H1 (cell line): ENCODE results near the gene LOC128125822.

ENCODE experiments used
- CTCF ChIA-PET: fragments of 300-600 bp; sonication (Branson Sonifier 250); formaldehyde crosslinking; loops from one replicate; lab custom pipeline; 2021; ENCODE audit not compliant: partially characterized antibody; lab: Charles Lee
- POLR2A ChIA-PET: fragments of 300-600 bp; sonication (Branson Sonifier 250); formaldehyde crosslinking; loops from one replicate; lab custom pipeline; 2021; ENCODE audit warnings: inconsistent platforms; ENCODE audit not compliant: partially characterized antibody; lab: Charles Lee
- DNase-seq, 2 experiments: peaks; one replicate each; pipeline versions ENCODE4 v3.0.0 to v3.0.0-alpha.2; 2010 to 2022; ENCODE audit warnings: low spot score in 2 of 2, low read depth in 1 of 2, mixed read lengths in 1 of 2
- FAIRE-seq: peaks from 2 replicates; lab custom pipeline; 2011; peaks lifted over from hg19 to GRCh38; lab: Jason Lieb, UNC
- H2AFZ ChIP-seq: 2 replicates; pipeline ENCODE4 v1.8.1; 2012; ENCODE audit warnings: low read length, inconsistent platforms
- H2AK5ac ChIP-seq: 2 replicates; pipeline ENCODE4 v1.6.1; 2013; ENCODE audit warnings: low read depth, low read length
- H2BK120ac ChIP-seq: replicated peaks from 2 replicates; pipeline ENCODE3; 2013; ENCODE audit warnings: low read depth, low read length, inconsistent platforms
- H2BK12ac ChIP-seq: 2 replicates; pipeline ENCODE4 v1.6.1; 2013; ENCODE audit warnings: low read depth, low read length
- H2BK15ac ChIP-seq: 2 replicates; pipeline ENCODE4 v1.6.1; 2013; ENCODE audit warnings: low read length
- H2BK20ac ChIP-seq: 2 replicates; pipeline ENCODE4 v1.6.1; 2013; ENCODE audit warnings: low read length
- H2BK5ac ChIP-seq: 2 replicates; pipeline ENCODE4 v1.6.1; 2013; ENCODE audit warnings: low read depth, low read length
- H3K14ac ChIP-seq: 2 replicates; pipeline ENCODE4 v1.6.1; 2013; ENCODE audit warnings: inconsistent platforms; ENCODE audit not compliant: insufficient read length
- H3K18ac ChIP-seq: 2 replicates; pipeline ENCODE4 v1.6.1; 2013; ENCODE audit warnings: low read length; ENCODE audit errors: extremely low read depth
- H3K23ac ChIP-seq: 2 replicates; pipeline ENCODE4 v1.6.1; 2013; ENCODE audit warnings: inconsistent platforms; ENCODE audit not compliant: insufficient read length
- H3K23me2 ChIP-seq: 2 replicates; pipeline ENCODE4 v1.6.1; 2013; ENCODE audit warnings: low read depth, low read length
- H3K27ac ChIP-seq: 2 replicates; pipeline ENCODE4 v1.6.1; 2011; ENCODE audit warnings: low read depth, low read length, inconsistent platforms
- H3K27me3 ChIP-seq, 4 experiments: replicated peaks in 1 of 4; 1 replicate in 1 of 4; 2 replicates in 3 of 4; pipeline versions ENCODE4 v1.6.1 to v1.8.1; 2011 to 2013; ENCODE audit warnings: low read length in 3 of 4, mild to moderate bottlenecking in 3 of 4, inconsistent platforms in 2 of 4, mixed read lengths in 2 of 4, moderate library complexity in 1 of 4; ENCODE audit not compliant: control insufficient read depth in 3 of 4, insufficient read depth in 3 of 4; ENCODE audit errors: extremely low read depth in 1 of 4
- H3K36me3 ChIP-seq, 4 experiments: 2 replicates each; pipeline versions ENCODE4 v1.6.1 to v1.8.1; 2011 to 2013; ENCODE audit warnings: mild to moderate bottlenecking in 4 of 4, low read length in 3 of 4, moderate library complexity in 2 of 4, control low read depth in 1 of 4, inconsistent platforms in 1 of 4; ENCODE audit not compliant: insufficient read depth in 4 of 4, control insufficient read depth in 2 of 4
- H3K4ac ChIP-seq: replicated peaks from 2 replicates; pipeline ENCODE3; 2013; ENCODE audit warnings: low read length, low read depth, mixed read lengths, inconsistent platforms; ENCODE audit not compliant: insufficient read length
- H3K4me1 ChIP-seq, 4 experiments: replicated peaks in 1 of 4; 1 replicate in 1 of 4; 2 replicates in 3 of 4; pipeline versions ENCODE4 v1.6.1 to v1.8.1; 2011 to 2013; ENCODE audit warnings: low read length in 3 of 4, inconsistent platforms in 2 of 4, mixed read lengths in 1 of 4; ENCODE audit not compliant: insufficient read depth in 4 of 4, control insufficient read depth in 3 of 4
- H3K4me2 ChIP-seq, 2 experiments: 2 replicates each; pipeline versions ENCODE4 v1.6.1 to v1.8.1; 2011 to 2013; ENCODE audit warnings: low read depth in 2 of 2, low read length in 2 of 2, control low read depth in 1 of 2, inconsistent platforms in 1 of 2, mild to moderate bottlenecking in 1 of 2; ENCODE audit not compliant: insufficient read depth in 1 of 2
- H3K4me3 ChIP-seq, 4 experiments: fragments of 200-600, 300-600 bp in 1 of 4; sonication (generic), shearing (Covaris generic), sonication (Bioruptor Twin) in 1 of 4; 2 replicates each; pipeline versions ENCODE4 v1.5.1 to v1.8.1; 2011 to 2016; ENCODE audit warnings: low read length in 4 of 4, low read depth in 3 of 4, control low read depth in 2 of 4, inconsistent platforms in 2 of 4, mild to moderate bottlenecking in 2 of 4, mixed read lengths in 1 of 4, moderate library complexity in 1 of 4; ENCODE audit not compliant: insufficient read depth in 2 of 4; ENCODE audit errors: extremely low read depth in 1 of 4
- H3K56ac ChIP-seq: replicated peaks from 2 replicates; pipeline ENCODE3; 2013; ENCODE audit warnings: low read depth, mild to moderate bottlenecking, mixed read lengths, low read length, inconsistent platforms; ENCODE audit not compliant: insufficient read length
- H3K79me1 ChIP-seq: 2 replicates; pipeline ENCODE4 v1.6.1; 2013; ENCODE audit warnings: low read depth, low read length, control low read depth
- H3K79me2 ChIP-seq, 2 experiments: 2 replicates each; pipeline versions ENCODE4 v1.6.1 to v1.8.1; 2012 to 2013; ENCODE audit warnings: low read length in 2 of 2, mild to moderate bottlenecking in 2 of 2, inconsistent platforms in 1 of 2; ENCODE audit not compliant: insufficient read depth in 2 of 2, control insufficient read depth in 1 of 2
- H3K9ac ChIP-seq, 4 experiments: replicated peaks in 1 of 4; 1 replicate in 1 of 4; 2 replicates in 3 of 4; pipeline versions ENCODE4 v1.6.1 to v1.8.1; 2011 to 2013; ENCODE audit warnings: low read depth in 3 of 4, low read length in 3 of 4, control low read depth in 2 of 4, mild to moderate bottlenecking in 2 of 4, moderate library complexity in 2 of 4, inconsistent platforms in 1 of 4; ENCODE audit errors: extremely low read depth in 1 of 4
- H3K9me3 ChIP-seq, 2 experiments: 2 replicates each; pipeline versions ENCODE4 v1.6.1 to v1.8.1; 2012 to 2013; ENCODE audit warnings: mild to moderate bottlenecking in 2 of 2, moderate library complexity in 2 of 2, control low read depth in 1 of 2, inconsistent platforms in 1 of 2, low read depth in 1 of 2, low read length in 1 of 2, mixed read lengths in 1 of 2; ENCODE audit not compliant: insufficient read depth in 2 of 2
- H4K20me1 ChIP-seq, 2 experiments: replicated peaks in 1 of 2; 2 replicates each; pipeline versions ENCODE3 to v1.8.1; 2011 to 2013; ENCODE audit warnings: inconsistent platforms in 2 of 2, low read length in 2 of 2, mild to moderate bottlenecking in 1 of 2; ENCODE audit not compliant: insufficient read depth in 2 of 2, control insufficient read depth in 1 of 2
- H4K5ac ChIP-seq: 2 replicates; pipeline ENCODE4 v1.6.1; 2013; ENCODE audit warnings: low read length, low read depth, mixed read lengths, inconsistent platforms; ENCODE audit not compliant: insufficient read length
- H4K8ac ChIP-seq: 2 replicates; pipeline ENCODE4 v1.8.0; 2013; ENCODE audit warnings: mild to moderate bottlenecking, moderate library complexity, low read length, inconsistent platforms; ENCODE audit not compliant: insufficient read depth; ENCODE audit errors: extremely low read depth
- H4K91ac ChIP-seq: replicated peaks from 2 replicates; pipeline ENCODE3; 2013; ENCODE audit warnings: low read length, mixed read lengths, inconsistent platforms; ENCODE audit not compliant: insufficient read length
- CREB1 ChIP-seq: IDR thresholded peaks from 2 replicates; pipeline ENCODE4 v1.6.1; 2012; ENCODE audit warnings: inconsistent platforms
- GTF2F1 ChIP-seq: IDR thresholded peaks from 2 replicates; pipeline ENCODE4 v1.6.1; 2012; ENCODE audit warnings: low read depth, low read length, improper control_type of control experiment, borderline replicate concordance
- HDAC6 ChIP-seq: IDR thresholded peaks from one replicate; pipeline ENCODE4 v1.7.1; 2012; ENCODE audit warnings: low read depth, mild to moderate bottlenecking, inconsistent platforms, low read length, moderate library complexity
- KDM1A ChIP-seq: fragments of 200-600, 300-600 bp; sonication (generic); IDR thresholded peaks from 2 replicates; pipeline ENCODE4 v1.7.1; 2016; ENCODE audit warnings: mild to moderate bottlenecking, low read length, borderline replicate concordance
- POLR2AphosphoS5 ChIP-seq: IDR thresholded peaks from 2 replicates; pipeline ENCODE4 v1.6.1; 2011; ENCODE audit warnings: low read depth, low read length
- SIN3A ChIP-seq, 2 experiments: IDR thresholded peaks in 1 of 2; conservative IDR thresholded peaks in 1 of 2; 2 replicates each; pipeline ENCODE4 v1.6.1; 2011 to 2012; ENCODE audit warnings: low read length in 2 of 2, improper control_type of control experiment in 1 of 2, low read depth in 1 of 2, mild to moderate bottlenecking in 1 of 2
- SIRT6 ChIP-seq: IDR thresholded peaks from one replicate; pipeline ENCODE4 v1.7.1; 2012; ENCODE audit warnings: low read length, inconsistent platforms
- SP2 ChIP-seq: IDR thresholded peaks from 2 replicates; pipeline ENCODE4 v1.6.1; 2012; ENCODE audit warnings: mild to moderate bottlenecking, low read length, inconsistent platforms
- TBP ChIP-seq: IDR thresholded peaks from 2 replicates; pipeline ENCODE4 v1.6.1; 2011; ENCODE audit warnings: low read depth, low read length, improper control_type of control experiment
- TCF12 ChIP-seq: IDR thresholded peaks from 2 replicates; pipeline ENCODE4 v1.6.1; 2011; ENCODE audit warnings: low read depth, mild to moderate bottlenecking, low read length
- WGBS, 2 experiments: shearing (Covaris generic) in 1 of 2; methylation state at CpG; one replicate each; pipeline versions ENCODE4 v1.1.6 to v1.1.7; 2013 to 2015; ENCODE audit warnings: low lambda C conversion rate in 2 of 2, mixed read lengths in 2 of 2, inconsistent platforms in 1 of 2, low coverage in 1 of 2, missing lambda C conversion rate in 1 of 2; ENCODE audit not compliant: insufficient replicate concordance in 2 of 2, insufficient coverage in 1 of 2, insufficient read length in 1 of 2; ENCODE audit errors: extremely low coverage in 1 of 2, missing lambda C conversion rate in 1 of 2; 5-methylcytosine and 5-hydroxymethylcytosine counted together
- TF ChIP-seq, protein P1 (sequence below): IDR thresholded peaks from 2 replicates; pipeline ENCODE4 v1.6.1; 2011; ENCODE audit warnings: low read length, improper control_type of control experiment
- TF ChIP-seq, protein P2 (sequence below), 3 experiments: IDR thresholded peaks; 1 replicate in 2 of 3; 2 replicates in 1 of 3; pipeline versions ENCODE4 v1.5.1 to v1.6.1; 2011; ENCODE audit warnings: low read length in 3 of 3, mild to moderate bottlenecking in 3 of 3, inconsistent platforms in 2 of 3, low read depth in 1 of 3, moderate library complexity in 1 of 3; ENCODE audit not compliant: insufficient read depth in 1 of 3; ENCODE audit errors: control extremely low read depth in 1 of 3

The LOC128125822 gene

DNA sequence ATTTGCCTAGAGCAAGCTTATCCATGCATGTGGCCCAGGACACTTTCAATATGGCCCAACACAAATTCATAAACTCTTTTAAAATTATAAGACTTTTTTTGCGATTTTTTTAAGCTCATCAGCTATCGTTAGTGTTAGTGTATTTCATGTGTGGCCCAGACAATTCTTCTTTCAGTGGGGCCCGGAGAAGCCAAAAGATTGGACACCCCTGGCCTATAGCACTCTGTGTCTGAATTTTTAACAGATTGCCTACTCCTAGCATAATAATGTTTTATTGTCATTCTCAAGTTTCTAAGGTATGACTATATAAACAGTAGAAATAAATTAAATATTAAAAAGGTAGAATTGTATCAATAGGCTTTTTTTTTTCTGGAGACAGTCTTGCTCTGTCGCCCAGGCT lies 48.6 kb upstream of the LOC128125822 start:
- CTCF ChIA-PET = interaction anchor here (0.8 to 1.7 kb wide), 4 partner anchors 9 to 36 kb away, joined by 3 to 6 read pairs (median 3); no protein-coding TSS in a partner anchor
- no peaks in the 10 kb centered on the region for H3K36me3 ChIP-seq
- H3K14ac ChIP-seq = no peak overlapping the region
- H2BK12ac ChIP-seq = no peak overlapping the region
- H3K9me3 ChIP-seq = no peaks in the 10 kb centered on the region
- no peak overlapping the region for H4K91ac ChIP-seq
- H3K27ac ChIP-seq = no peak overlapping the region
- POLR2A ChIA-PET = interaction anchor here (0.6 kb wide), 1 partner anchor 49 kb away, joined by 3 read pairs; no protein-coding TSS in a partner anchor
- no peak overlapping the region for H2BK120ac ChIP-seq
- no peaks in the 10 kb centered on the region for H3K27me3 ChIP-seq
- H3K9ac ChIP-seq = no peak overlapping the region
- H3K56ac ChIP-seq = no peak overlapping the region
- no peaks in the 10 kb centered on the region for H3K23me2 ChIP-seq
- H4K5ac ChIP-seq = no peak overlapping the region
- no peak overlapping the region for H3K23ac ChIP-seq
- FAIRE-seq (no peak), DNase-seq (no peak)
- no peak overlapping the region for H3K4me2 ChIP-seq
- no peak overlapping the region for H2BK20ac ChIP-seq
- no peak overlapping the region for H2AK5ac ChIP-seq
- H3K4me3 ChIP-seq = no peak overlapping the region
- no peaks in the 10 kb centered on the region for H3K4me1 ChIP-seq
- H3K79me1 ChIP-seq = no peaks in the 10 kb centered on the region
- H2BK15ac ChIP-seq = no peak overlapping the region
- no peak overlapping the region for H2BK5ac ChIP-seq
- WGBS, 2 experiments = 92% methylated on average over 4 of the region's 4 CpGs; no CpG with 5 or more reads in 1 of the 2 experiments
- H4K8ac ChIP-seq = no peak overlapping the region
- H3K18ac ChIP-seq = no peak overlapping the region
- no peaks in the 10 kb centered on the region for H3K79me2 ChIP-seq
- H3K4ac ChIP-seq = no peak overlapping the region
- H4K20me1 ChIP-seq = no peaks in the 10 kb centered on the region
- H2AFZ ChIP-seq = no peak overlapping the region
- TF ChIP-seq, protein P1, sequence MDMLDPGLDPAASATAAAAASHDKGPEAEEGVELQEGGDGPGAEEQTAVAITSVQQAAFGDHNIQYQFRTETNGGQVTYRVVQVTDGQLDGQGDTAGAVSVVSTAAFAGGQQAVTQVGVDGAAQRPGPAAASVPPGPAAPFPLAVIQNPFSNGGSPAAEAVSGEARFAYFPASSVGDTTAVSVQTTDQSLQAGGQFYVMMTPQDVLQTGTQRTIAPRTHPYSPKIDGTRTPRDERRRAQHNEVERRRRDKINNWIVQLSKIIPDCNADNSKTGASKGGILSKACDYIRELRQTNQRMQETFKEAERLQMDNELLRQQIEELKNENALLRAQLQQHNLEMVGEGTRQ = no peak
- TF ChIP-seq SP2 = no peak
- no peak for TF ChIP-seq KDM1A
- no peak for TF ChIP-seq TCF12
- TF ChIP-seq TBP = no peak
- TF ChIP-seq POLR2AphosphoS5 = no peak
- no peak for TF ChIP-seq GTF2F1
- TF ChIP-seq HDAC6 = no peak
- TF ChIP-seq CREB1 = no peak
- TF ChIP-seq SIRT6 = no peak
- TF ChIP-seq, protein P2, sequence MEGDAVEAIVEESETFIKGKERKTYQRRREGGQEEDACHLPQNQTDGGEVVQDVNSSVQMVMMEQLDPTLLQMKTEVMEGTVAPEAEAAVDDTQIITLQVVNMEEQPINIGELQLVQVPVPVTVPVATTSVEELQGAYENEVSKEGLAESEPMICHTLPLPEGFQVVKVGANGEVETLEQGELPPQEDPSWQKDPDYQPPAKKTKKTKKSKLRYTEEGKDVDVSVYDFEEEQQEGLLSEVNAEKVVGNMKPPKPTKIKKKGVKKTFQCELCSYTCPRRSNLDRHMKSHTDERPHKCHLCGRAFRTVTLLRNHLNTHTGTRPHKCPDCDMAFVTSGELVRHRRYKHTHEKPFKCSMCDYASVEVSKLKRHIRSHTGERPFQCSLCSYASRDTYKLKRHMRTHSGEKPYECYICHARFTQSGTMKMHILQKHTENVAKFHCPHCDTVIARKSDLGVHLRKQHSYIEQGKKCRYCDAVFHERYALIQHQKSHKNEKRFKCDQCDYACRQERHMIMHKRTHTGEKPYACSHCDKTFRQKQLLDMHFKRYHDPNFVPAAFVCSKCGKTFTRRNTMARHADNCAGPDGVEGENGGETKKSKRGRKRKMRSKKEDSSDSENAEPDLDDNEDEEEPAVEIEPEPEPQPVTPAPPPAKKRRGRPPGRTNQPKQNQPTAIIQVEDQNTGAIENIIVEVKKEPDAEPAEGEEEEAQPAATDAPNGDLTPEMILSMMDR (IDR thresholded peaks at IDR 0.05; ENCODE audit: control extremely low read depth in 1 of 3, insufficient read depth in 1 of 3, low read depth in 1 of 3, low read length in 3 of 3) = no peak
- TF ChIP-seq SIN3A (conservative IDR thresholded peaks at IDR 0.05 in 1 of 2, IDR thresholded peaks at IDR 0.05 in 1 of 2; ENCODE audit: low read depth in 1 of 2, low read length in 2 of 2) = no peak
